Measurements from ENCODE around the gene HOXC5.
"Not testable (repeated sequence)": the region's sequence is repeated elsewhere in the genome, so short reads cannot be mapped to it uniquely, and the experiment has no call there.

HOXC5 gene

GRCh38 chr12:54033106-54033979 is 493 bp downstream of the HOXC5 start:
- no peak for DNase-seq (ENCODE audit: low read depth, low spot score)

DNA sequence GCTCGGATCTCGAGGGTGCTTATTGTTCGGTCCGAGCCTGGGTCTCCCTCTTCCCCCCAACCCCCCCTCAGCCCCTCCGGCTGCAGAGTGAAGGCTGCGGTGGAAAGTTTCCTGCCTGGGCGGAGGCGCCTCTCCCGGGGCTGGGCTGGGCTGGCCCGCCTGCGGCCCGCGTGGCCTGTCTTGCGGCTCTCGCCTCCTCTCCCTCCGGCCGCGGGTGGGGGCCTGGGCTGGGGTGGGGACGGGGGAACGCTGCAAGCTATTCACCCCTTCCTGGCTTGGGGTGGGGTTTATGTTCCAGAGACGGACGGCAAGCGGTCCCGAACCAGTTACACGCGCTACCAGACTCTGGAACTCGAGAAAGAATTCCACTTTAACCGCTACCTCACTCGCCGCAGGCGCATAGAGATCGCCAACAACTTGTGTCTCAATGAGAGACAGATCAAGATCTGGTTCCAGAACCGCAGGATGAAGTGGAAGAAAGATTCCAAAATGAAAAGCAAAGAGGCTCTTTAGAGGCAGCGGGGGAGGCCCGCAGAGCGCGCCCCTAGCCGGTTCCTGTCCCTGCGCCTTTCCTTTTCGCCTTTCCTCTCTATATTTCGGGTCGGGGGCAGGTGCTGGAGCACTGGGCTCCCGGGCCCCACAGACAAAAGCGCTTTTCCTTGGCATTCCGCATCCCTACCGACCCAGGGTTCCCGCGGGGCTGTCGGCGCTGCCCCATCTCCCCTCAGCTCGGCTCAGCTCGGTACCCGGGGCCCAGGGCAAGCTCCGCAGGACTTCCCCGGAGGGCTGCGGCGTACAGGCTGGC is 1.3 kb downstream of the HOXC5 start:
- no peak for DNase-seq (ENCODE audit: low read depth, low spot score)

DNA sequence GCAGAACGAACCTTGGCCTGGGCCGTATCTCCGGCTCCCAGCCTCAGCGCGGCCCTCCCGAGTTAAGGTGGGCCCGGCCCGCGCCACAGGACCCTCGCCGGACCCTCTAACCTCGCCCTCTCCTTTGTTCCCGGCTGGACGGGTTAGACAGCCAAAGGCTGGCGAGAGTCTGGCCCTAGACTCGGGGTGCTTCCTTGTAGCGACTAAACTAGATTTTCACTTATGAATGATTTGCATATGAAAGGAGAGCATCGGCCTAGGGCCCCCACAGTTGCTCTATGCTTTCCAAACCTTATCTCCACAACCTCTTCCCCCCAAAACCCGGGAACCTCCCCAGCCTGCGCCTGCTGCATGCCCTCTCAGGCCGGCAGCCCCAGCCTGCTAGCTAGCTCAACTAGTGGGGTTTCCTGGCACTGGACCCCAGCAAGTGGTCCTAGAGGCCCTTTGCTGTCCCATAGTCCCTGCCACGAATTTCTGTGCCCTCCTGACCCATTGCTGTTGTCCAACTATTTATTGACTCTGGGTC is 2.0 kb downstream of the HOXC5 start:
- DNase-seq (ENCODE audit: low read depth, low spot score), result no peak

- no peak for DNase-seq (ENCODE audit: low read depth, low spot score)
Observed at GRCh38 chr12:54035568-54036264, 2.9 kb downstream of the HOXC5 start.

DNA sequence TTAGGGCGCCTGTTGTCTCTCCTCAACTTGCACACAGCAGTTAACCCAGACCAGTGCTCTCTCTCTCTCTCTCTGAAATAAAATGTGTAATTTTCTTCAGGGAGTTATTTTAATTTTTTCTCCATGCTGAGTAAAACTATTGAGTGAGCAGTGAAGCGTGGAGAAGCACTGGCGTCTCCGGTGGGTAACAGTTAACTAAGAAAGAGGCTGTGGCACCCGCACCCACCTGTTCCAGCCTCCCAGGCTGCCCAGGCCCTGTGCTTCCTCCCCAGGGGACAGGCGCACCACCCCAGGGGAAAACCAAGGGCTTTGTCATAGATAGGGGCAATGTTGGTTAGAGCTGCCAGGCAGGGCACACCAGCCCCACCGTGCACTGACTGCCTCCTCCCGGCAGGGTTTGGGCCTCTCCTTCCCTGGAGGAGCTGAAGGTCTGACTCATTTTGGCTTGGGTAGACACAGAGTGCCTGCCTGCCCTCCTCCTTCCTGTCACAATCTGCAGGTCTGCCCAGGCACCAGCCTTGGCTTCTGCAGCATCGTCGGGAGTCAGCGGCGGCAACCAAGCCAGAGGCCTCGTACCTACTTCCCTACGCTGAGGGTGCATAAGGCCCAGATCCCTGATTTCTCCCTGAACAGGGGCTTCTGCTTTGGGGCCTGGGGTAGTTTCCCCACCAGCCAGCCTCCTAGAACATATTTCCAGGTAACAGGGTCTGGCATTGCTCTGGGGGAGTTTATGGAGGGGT is 3.9 kb downstream of the HOXC5 start:
- no peak for DNase-seq (ENCODE audit: low read depth, low spot score)

DNA sequence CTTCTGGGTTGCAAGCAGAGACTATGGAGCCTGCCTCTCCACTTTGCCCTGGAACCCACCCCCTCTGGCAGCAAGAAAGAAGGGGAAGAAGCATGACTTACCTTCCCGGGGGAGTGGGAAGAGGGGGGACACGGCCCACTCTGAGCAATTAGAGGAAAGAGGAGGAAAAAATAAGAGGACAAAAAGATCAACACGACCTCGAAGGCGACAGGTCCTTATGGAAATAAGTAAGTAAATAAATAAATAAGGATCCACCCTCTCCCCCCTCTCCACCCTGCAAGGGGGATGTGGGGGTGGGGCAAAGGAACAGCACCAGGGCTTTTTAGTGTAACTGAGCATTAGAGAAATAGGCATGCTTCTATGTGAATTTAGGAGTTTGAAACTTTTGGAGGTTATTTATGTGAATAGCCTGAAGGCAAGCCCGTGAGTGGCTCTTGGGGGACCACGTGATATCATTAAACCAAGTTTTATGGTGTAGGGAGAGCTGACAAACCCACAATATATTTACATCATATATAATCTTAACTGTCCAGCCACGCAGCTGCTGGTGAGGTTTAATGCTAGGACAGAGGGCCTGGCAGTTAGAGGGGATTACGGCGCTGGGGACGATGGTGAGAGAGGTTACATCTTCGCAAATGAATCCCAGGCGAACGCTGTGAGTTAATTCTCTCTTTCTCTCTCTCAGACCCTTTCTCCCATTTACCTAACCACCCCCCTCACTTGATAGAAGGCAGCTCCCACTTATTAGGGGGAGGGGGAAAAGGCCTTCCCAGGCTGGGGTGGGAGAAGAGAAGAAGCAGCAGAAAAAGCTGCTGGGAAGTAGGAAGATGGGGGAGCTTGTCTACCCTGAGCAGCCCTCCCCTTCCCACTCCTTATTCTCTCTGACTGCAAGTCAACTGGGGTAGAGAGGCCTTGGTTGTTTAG is 4.8 kb downstream of the HOXC5 start:
- DNase-seq (ENCODE audit: low read depth, low spot score), result no peak

DNA sequence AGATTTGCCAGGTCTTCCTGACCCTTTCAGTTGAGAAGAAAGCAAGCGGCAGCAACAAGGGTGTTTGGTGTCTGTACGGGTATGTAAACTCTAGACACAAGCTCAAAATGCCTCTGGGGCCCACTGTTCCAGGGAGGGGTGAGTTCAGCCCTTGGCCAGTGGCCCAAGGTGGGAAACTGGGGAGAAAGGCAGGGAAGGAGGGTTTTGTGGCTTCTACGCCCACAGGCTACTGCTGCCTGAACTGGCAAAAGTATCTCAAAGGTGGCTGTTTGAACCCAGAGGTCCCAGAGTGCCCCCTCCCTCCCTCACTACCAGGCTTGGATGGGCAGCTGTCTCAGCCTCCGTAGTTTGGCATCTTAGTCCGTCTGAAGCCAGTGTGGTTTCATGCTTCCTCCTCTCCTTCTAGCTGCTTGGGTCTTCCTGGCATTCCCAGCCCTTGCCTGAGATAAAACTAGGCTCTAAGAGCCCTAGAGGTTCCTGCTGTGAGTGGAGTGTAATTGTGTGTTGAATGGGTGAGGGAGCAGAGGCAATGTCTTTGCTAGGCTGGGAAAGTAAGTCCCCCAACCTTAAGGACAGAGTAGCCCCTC is 5.5 kb downstream of the HOXC5 start:
- no peak for DNase-seq (ENCODE audit: low read depth, low spot score)

GRCh38 chr12:54038871-54039414 is 6.1 kb downstream of the HOXC5 start:
- DNase-seq (ENCODE audit: low read depth, low spot score), result no peak

GRCh38 chr12:54039417-54040147 is 6.7 kb downstream of the HOXC5 start:
- no peak for DNase-seq (ENCODE audit: low read depth, low spot score)

GRCh38 chr12:54040148-54040494 is 7.3 kb downstream of the HOXC5 start:
- DNase-seq (ENCODE audit: low read depth, low spot score), result no peak

DNA sequence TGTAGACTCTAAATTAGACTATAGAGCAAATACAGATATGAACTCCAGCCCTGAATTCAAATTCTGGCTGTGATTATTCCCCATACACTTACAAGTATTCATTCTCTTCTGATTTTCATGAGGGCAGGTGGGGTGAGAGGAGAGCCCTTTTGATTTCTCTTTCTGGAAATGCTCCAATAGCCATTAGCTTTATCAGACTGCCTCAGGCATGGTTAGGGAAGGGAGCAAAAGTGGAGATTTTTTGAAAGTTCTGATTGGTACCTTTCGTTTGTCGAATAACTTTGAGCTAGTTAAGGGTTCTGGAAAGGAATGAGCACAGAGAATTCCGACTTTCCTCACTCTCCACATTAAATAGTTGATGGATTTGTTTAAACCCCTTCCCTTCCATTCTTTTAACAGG is 7.8 kb downstream of the HOXC5 start:
- no peak for DNase-seq (ENCODE audit: low read depth, low spot score)

DNA sequence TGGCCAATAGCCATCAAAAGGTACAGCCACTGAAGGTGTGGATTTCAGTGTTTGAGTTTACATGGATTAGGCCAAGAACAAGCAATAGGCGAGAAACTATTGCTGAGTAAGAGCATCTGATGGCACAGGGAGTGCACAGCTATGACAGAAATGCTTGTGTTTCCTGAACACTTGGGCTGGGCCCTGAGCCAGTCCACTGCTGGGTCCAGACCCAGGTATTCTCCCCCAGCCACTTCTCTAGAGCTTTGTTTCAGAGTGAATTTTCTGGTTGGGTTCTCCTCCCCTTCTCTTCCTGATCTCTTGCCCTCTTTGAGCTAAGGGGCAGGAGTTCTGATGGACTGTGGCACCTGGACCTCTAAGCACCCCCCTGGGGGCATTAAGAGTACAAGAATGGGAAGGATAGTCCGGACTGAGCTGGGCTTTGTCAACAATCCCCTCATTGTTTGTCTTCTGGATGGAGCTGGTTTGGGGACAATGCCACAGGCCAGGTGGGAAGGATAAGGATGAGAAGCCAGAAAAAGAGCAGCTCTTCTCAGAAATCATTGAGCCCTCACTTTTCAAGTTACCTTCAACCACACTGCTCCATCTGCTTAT is 8.3 kb downstream of the HOXC5 start:
- DNase-seq (ENCODE audit: low read depth, low spot score), result no peak

- DNase-seq (ENCODE audit: low read depth, low spot score), result not testable (repeated sequence)
Observed at GRCh38 chr12:54042033-54042432, 9.2 kb downstream of the HOXC5 start.

- DNase-seq (ENCODE audit: low read depth, low spot score), result no peak
Observed at GRCh38 chr12:54042970-54043853, 10.4 kb downstream of the HOXC5 start.

GRCh38 chr12:54044425-54045103 is 11.7 kb downstream of the HOXC5 start:
- no peak for DNase-seq (ENCODE audit: low read depth, low spot score)

- DNase-seq (ENCODE audit: low read depth, low spot score), result no peak
Observed at GRCh38 chr12:54045401-54045800, 12.6 kb downstream of the HOXC5 start.

Data from smooth muscle cell of the brain vasculature (primary cell).